ENCODE measurements around the gene TMPRSS7. TPM values are rescaled to one million over a fixed set of nuclear protein-coding genes. Genes with fewer than 3 reads are reported as not detected.

The TMPRSS7 gene
- total RNA-seq, 2 experiments from 2014 or later: not detected

- CTCF ChIA-PET: interaction anchor here (0.6 to 20.8 kb wide), 7 partner anchors 8 to 506 kb away, joined by 3 to 454 read pairs (median 5); partner anchors contain the start of gene ABHD10
- peaks cover 61% of the 10 kb centered on the region for H3K4me1 Mint-ChIP-seq (ENCODE audit: low read depth)
- no peaks in the 10 kb centered on the region for H3K36me3 Mint-ChIP-seq (ENCODE audit: low read depth)
- H3K9me3 Mint-ChIP-seq: no peaks in the 10 kb centered on the region
- DNase-seq: peak; percentile 83
- H3K27ac Mint-ChIP-seq: peak overlapping the region; percentile 81
- H3K4me3 Mint-ChIP-seq: peak overlapping the region; percentile 49
- intact Hi-C loops (cut with micrococcal nuclease): loop anchor here (1.0 kb wide), 6 partner anchors 11 to 334 kb away; no protein-coding TSS in a partner anchor
- H3K27me3 Mint-ChIP-seq (ENCODE audit: low read depth): no peaks in the 10 kb centered on the region
These were observed 32.2 kb upstream of the TMPRSS7 start for GRCh38 chr3:112002096-112002971.

- Mint-ChIP-seq H3K27me3 (ENCODE audit: low read depth) (no peaks in the 10 kb centered on the region), H3K36me3 (ENCODE audit: low read depth) (no peaks in the 10 kb centered on the region), H3K9me3 (no peaks in the 10 kb centered on the region), H3K4me1 (ENCODE audit: low read depth) (peaks cover 59% of the 10 kb centered on the region), H3K27ac (peak overlapping the region; percentile 81), H3K4me3 (no peak overlapping the region)
- DNase-seq: no peak
- CTCF ChIA-PET: interaction anchor here (0.6 to 20.8 kb wide), 6 partner anchors 9 to 53 kb away, joined by 3 to 454 read pairs (median 5); partner anchors contain the start of gene ABHD10
- intact Hi-C loops (cut with micrococcal nuclease): no loop called here
These were observed 31.0 kb upstream of the TMPRSS7 start for GRCh38 chr3:112003321-112004080.

- CTCF ChIA-PET: interaction anchor here (0.8 to 20.8 kb wide), 5 partner anchors 10 to 25 kb away, joined by 4 to 454 read pairs (median 5); partner anchors contain the start of gene ABHD10
- no peaks in the 10 kb centered on the region for H3K36me3 Mint-ChIP-seq (ENCODE audit: low read depth)
- H3K4me1 Mint-ChIP-seq (ENCODE audit: low read depth): peaks cover 55% of the 10 kb centered on the region
- no peaks in the 10 kb centered on the region for H3K27me3 Mint-ChIP-seq (ENCODE audit: low read depth)
- no peaks in the 10 kb centered on the region for H3K9me3 Mint-ChIP-seq
- peak; percentile 30 for DNase-seq
- intact Hi-C loops (cut with micrococcal nuclease): no loop called here
- no peak overlapping the region for H3K4me3 Mint-ChIP-seq
- H3K27ac Mint-ChIP-seq: no peak overlapping the region
These were observed 30.3 kb upstream of the TMPRSS7 start for GRCh38 chr3:112004187-112004586.

- DNase-seq: no peak
- CTCF ChIA-PET: interaction anchor here (0.8 to 20.8 kb wide), 3 partner anchors 10 to 26 kb away, joined by 4 to 454 read pairs (median 96); partner anchors contain the start of gene ABHD10
- no peaks in the 10 kb centered on the region for H3K9me3 Mint-ChIP-seq
- H3K36me3 Mint-ChIP-seq (ENCODE audit: low read depth): no peaks in the 10 kb centered on the region
- H3K27me3 Mint-ChIP-seq (ENCODE audit: low read depth): no peaks in the 10 kb centered on the region
- no peak overlapping the region for H3K4me3 Mint-ChIP-seq
- H3K4me1 Mint-ChIP-seq (ENCODE audit: low read depth): peaks cover 52% of the 10 kb centered on the region
- intact Hi-C loops (cut with micrococcal nuclease): no loop called here
- no peak overlapping the region for H3K27ac Mint-ChIP-seq
These were observed 29.9 kb upstream of the TMPRSS7 start for GRCh38 chr3:112004669-112005068.

- intact Hi-C loops (cut with micrococcal nuclease): no loop called here
- DNase-seq: no peak
- Mint-ChIP-seq H3K4me1 (ENCODE audit: low read depth) (peaks cover 49% of the 10 kb centered on the region), H3K4me3 (no peak overlapping the region), H3K36me3 (ENCODE audit: low read depth) (no peaks in the 10 kb centered on the region), H3K9me3 (no peaks in the 10 kb centered on the region), H3K27ac (no peak overlapping the region), H3K27me3 (ENCODE audit: low read depth) (no peaks in the 10 kb centered on the region)
- CTCF ChIA-PET: interaction anchor here (0.6 to 20.8 kb wide), 4 partner anchors 10 to 405 kb away, joined by 3 to 454 read pairs (median 50); partner anchors contain the start of gene ABHD10
These were observed 29.4 kb upstream of the TMPRSS7 start for GRCh38 chr3:112005091-112005672.

- peaks cover 29% of the 10 kb centered on the region for H3K4me1 Mint-ChIP-seq (ENCODE audit: low read depth)
- no peak overlapping the region for H3K27ac Mint-ChIP-seq
- intact Hi-C loops (cut with micrococcal nuclease): no loop called here
These were observed 26.9 kb upstream of the TMPRSS7 start for GRCh38 chr3:112007633-112008032.

GRCh38 chr3:112009670-112010069 is 24.9 kb upstream of the TMPRSS7 start:
- no peak for DNase-seq
- Mint-ChIP-seq H3K4me1 (ENCODE audit: low read depth) (peaks cover 22% of the 10 kb centered on the region), H3K27me3 (ENCODE audit: low read depth) (no peaks in the 10 kb centered on the region), H3K36me3 (ENCODE audit: low read depth) (no peaks in the 10 kb centered on the region), H3K27ac (no peak overlapping the region), H3K4me3 (no peak overlapping the region), H3K9me3 (no peaks in the 10 kb centered on the region)
- CTCF ChIA-PET: no interaction called here
- intact Hi-C loops (cut with micrococcal nuclease): no loop called here

More at GRCh38 chr3:112007633-112008032, 26.9 kb upstream of the TMPRSS7 start:
- H3K36me3 Mint-ChIP-seq (ENCODE audit: low read depth): no peaks in the 10 kb centered on the region
- DNase-seq: no peak
- no peaks in the 10 kb centered on the region for H3K9me3 Mint-ChIP-seq
- no peak overlapping the region for H3K4me3 Mint-ChIP-seq
- CTCF ChIA-PET: interaction anchor here (0.6 to 2.8 kb wide), 5 partner anchors 9 to 260 kb away, joined by 3 to 22 read pairs (median 3); no protein-coding TSS in a partner anchor
- H3K27me3 Mint-ChIP-seq (ENCODE audit: low read depth): no peaks in the 10 kb centered on the region

GRCh38 chr3:112010636-112011035 is 23.9 kb upstream of the TMPRSS7 start:
- no peak for DNase-seq
- no peaks in the 10 kb centered on the region for H3K9me3 Mint-ChIP-seq
- H3K36me3 Mint-ChIP-seq (ENCODE audit: low read depth): no peaks in the 10 kb centered on the region
- H3K4me3 Mint-ChIP-seq: no peak overlapping the region
- intact Hi-C loops (cut with micrococcal nuclease): no loop called here
- CTCF ChIA-PET: interaction anchor here (0.8 to 10.2 kb wide), 2 partner anchors 16 to 32 kb away, joined by 4 to 454 read pairs; partner anchors contain the start of gene TAGLN3
- H3K4me1 Mint-ChIP-seq (ENCODE audit: low read depth): peaks cover 14% of the 10 kb centered on the region
- no peaks in the 10 kb centered on the region for H3K27me3 Mint-ChIP-seq (ENCODE audit: low read depth)
- no peak overlapping the region for H3K27ac Mint-ChIP-seq

- Mint-ChIP-seq H3K9me3 (no peaks in the 10 kb centered on the region), H3K4me3 (no peak overlapping the region), H3K36me3 (ENCODE audit: low read depth) (no peaks in the 10 kb centered on the region), H3K4me1 (ENCODE audit: low read depth) (peaks cover 14% of the 10 kb centered on the region), H3K27me3 (ENCODE audit: low read depth) (no peaks in the 10 kb centered on the region), H3K27ac (no peak overlapping the region)
- intact Hi-C loops (cut with micrococcal nuclease): no loop called here
- no peak for DNase-seq
- CTCF ChIA-PET: interaction anchor here (0.8 to 10.2 kb wide), 5 partner anchors 16 to 342 kb away, joined by 4 to 454 read pairs (median 45); partner anchors contain the start of genes PHLDB2 and TAGLN3
These were observed 23.1 kb upstream of the TMPRSS7 start for GRCh38 chr3:112011376-112011940.

- H3K27ac Mint-ChIP-seq: no peak overlapping the region
- no peaks in the 10 kb centered on the region for H3K36me3 Mint-ChIP-seq (ENCODE audit: low read depth)
- no peaks in the 10 kb centered on the region for H3K9me3 Mint-ChIP-seq
- CTCF ChIA-PET: interaction anchor here (0.6 to 10.2 kb wide), 28 partner anchors 14 to 1346 kb away, joined by 3 to 454 read pairs (median 6); partner anchors contain the start of genes ABHD10, PHLDB2 and TAGLN3
- intact Hi-C loops (cut with micrococcal nuclease): loop anchor here (2.0 kb wide), 1 partner anchor 152 kb away; no protein-coding TSS in a partner anchor
- H3K4me3 Mint-ChIP-seq: no peak overlapping the region
- H3K27me3 Mint-ChIP-seq (ENCODE audit: low read depth): no peaks in the 10 kb centered on the region
- H3K4me1 Mint-ChIP-seq (ENCODE audit: low read depth): peaks cover 17% of the 10 kb centered on the region
- no peak for DNase-seq
These were observed 22.1 kb upstream of the TMPRSS7 start for GRCh38 chr3:112012205-112012992.

All from activated naive CD4-positive, alpha-beta T cell treated with anti-CD3 and anti-CD28 coated beads for 36 hours (primary cell).